ENCODE data around the gene RABAC1. TPM values are rescaled to one million over a fixed set of nuclear protein-coding genes. Genes with fewer than 3 reads are reported as not detected.
"Not testable (repeated sequence)": the region's sequence is repeated elsewhere in the genome, so short reads cannot be mapped to it uniquely, and the experiment has no call there.

The RABAC1 gene
- total RNA-seq, 1 donor from 2014 or later: 257 TPM

GRCh38 chr19:41917676-41918075 lies 41.4 kb downstream of the RABAC1 start:
- H3K4me3 ChIP-seq (ENCODE audit: insufficient read depth, low read depth, low read length): no peak overlapping the region
- no peak for FAIRE-seq
- H3K79me2 ChIP-seq (ENCODE audit: insufficient read depth, low read length): no peaks in the 10 kb centered on the region
- H3K9ac ChIP-seq (ENCODE audit: low read length): no peak overlapping the region
- H3K27me3 ChIP-seq (ENCODE audit: insufficient read depth, low read length): peaks cover 83% of the 10 kb centered on the region
- Mint-ChIP-seq H3K9me3 (ENCODE audit: unreplicated experiment) (no peaks in the 10 kb centered on the region), H3K4me1 (ENCODE audit: low read depth, unreplicated experiment) (no peaks in the 10 kb centered on the region), H3K27ac (ENCODE audit: unreplicated experiment) (no peak overlapping the region), H3K36me3 (ENCODE audit: low read depth, unreplicated experiment) (no peaks in the 10 kb centered on the region), H3K27me3 (ENCODE audit: low read depth, unreplicated experiment) (peaks cover 20% of the 10 kb centered on the region), H3K4me3 (ENCODE audit: unreplicated experiment) (no peak overlapping the region)
- DNase-seq (ENCODE audit: low read depth): no peak
- no peak for TF ChIP-seq EZH2 (IDR thresholded peaks at IDR 0.05; ENCODE audit: insufficient read depth, low read length)
- no peak for TF ChIP-seq CTCF (IDR thresholded peaks at IDR 0.05; ENCODE audit: insufficient read depth, low read depth, low read length)
- H2AFZ ChIP-seq (ENCODE audit: low read depth, low read length): no peak overlapping the region
- H3K9me3 ChIP-seq (ENCODE audit: insufficient read depth, low read depth, low read length): peaks cover 14% of the 10 kb centered on the region
- H3K36me3 ChIP-seq (ENCODE audit: insufficient read depth, low read length): no peaks in the 10 kb centered on the region
- no peak overlapping the region for H3K27ac ChIP-seq (ENCODE audit: low read depth, low read length)
- H3K4me1 ChIP-seq (ENCODE audit: insufficient read depth, low read length): no peaks in the 10 kb centered on the region
- no peak overlapping the region for H3K4me2 ChIP-seq (ENCODE audit: low read length)
- H4K20me1 ChIP-seq (ENCODE audit: insufficient read depth, low read length): peaks cover 24% of the 10 kb centered on the region

GRCh38 chr19:41915776-41916414 lies 43.2 kb downstream of the RABAC1 start:
- no peak overlapping the region for H3K4me3 Mint-ChIP-seq (ENCODE audit: unreplicated experiment)
- no peaks in the 10 kb centered on the region for H3K4me1 ChIP-seq (ENCODE audit: insufficient read depth, low read length)
- H3K4me1 Mint-ChIP-seq (ENCODE audit: low read depth, unreplicated experiment): no peaks in the 10 kb centered on the region
- H4K20me1 ChIP-seq (ENCODE audit: insufficient read depth, low read length): peaks cover 35% of the 10 kb centered on the region
- H3K27ac ChIP-seq (ENCODE audit: low read depth, low read length): no peak overlapping the region
- no peak overlapping the region for H2AFZ ChIP-seq (ENCODE audit: low read depth, low read length)
- no peak overlapping the region for H3K4me2 ChIP-seq (ENCODE audit: low read length)
- H3K36me3 Mint-ChIP-seq (ENCODE audit: low read depth, unreplicated experiment): no peaks in the 10 kb centered on the region
- no peak for DNase-seq (ENCODE audit: low read depth)
- H3K9me3 Mint-ChIP-seq (ENCODE audit: unreplicated experiment): no peaks in the 10 kb centered on the region
- peaks cover 24% of the 10 kb centered on the region for H3K27me3 Mint-ChIP-seq (ENCODE audit: low read depth, unreplicated experiment)
- no peak for FAIRE-seq
- no peaks in the 10 kb centered on the region for H3K79me2 ChIP-seq (ENCODE audit: insufficient read depth, low read length)
- H3K9me3 ChIP-seq (ENCODE audit: insufficient read depth, low read depth, low read length): peaks cover 17% of the 10 kb centered on the region
- H3K9ac ChIP-seq (ENCODE audit: low read length): no peak overlapping the region
- TF ChIP-seq CTCF (IDR thresholded peaks at IDR 0.05; ENCODE audit: insufficient read depth, low read depth, low read length): no peak
- peak; percentile 6 for TF ChIP-seq EZH2 (IDR thresholded peaks at IDR 0.05; ENCODE audit: insufficient read depth, low read length)
- peaks cover 82% of the 10 kb centered on the region for H3K27me3 ChIP-seq (ENCODE audit: insufficient read depth, low read length)
- no peak overlapping the region for H3K27ac Mint-ChIP-seq (ENCODE audit: unreplicated experiment)
- no peaks in the 10 kb centered on the region for H3K36me3 ChIP-seq (ENCODE audit: insufficient read depth, low read length)
- no peak overlapping the region for H3K4me3 ChIP-seq (ENCODE audit: insufficient read depth, low read depth, low read length)

- Histone ChIP-seq H3K9me3 (ENCODE audit: insufficient read depth, low read depth, low read length) (peaks cover 14% of the 10 kb centered on the region), H2AFZ (ENCODE audit: low read depth, low read length) (no peak overlapping the region), H3K4me3 (ENCODE audit: insufficient read depth, low read depth, low read length) (no peak overlapping the region), H3K27ac (ENCODE audit: low read depth, low read length) (no peak overlapping the region), H3K4me2 (ENCODE audit: low read length) (peak overlapping the region; percentile 19), H4K20me1 (ENCODE audit: insufficient read depth, low read length) (peaks cover 42% of the 10 kb centered on the region), H3K36me3 (ENCODE audit: insufficient read depth, low read length) (no peaks in the 10 kb centered on the region), H3K27me3 (ENCODE audit: insufficient read depth, low read length) (peaks cover 79% of the 10 kb centered on the region), H3K4me1 (ENCODE audit: insufficient read depth, low read length) (no peaks in the 10 kb centered on the region), H3K9ac (ENCODE audit: low read length) (no peak overlapping the region), H3K79me2 (ENCODE audit: insufficient read depth, low read length) (no peaks in the 10 kb centered on the region)
- DNase-seq (ENCODE audit: low read depth) (no peak), FAIRE-seq (no peak)
- Mint-ChIP-seq H3K9me3 (ENCODE audit: unreplicated experiment) (peaks cover 2% of the 10 kb centered on the region), H3K4me3 (ENCODE audit: unreplicated experiment) (no peak overlapping the region), H3K4me1 (ENCODE audit: low read depth, unreplicated experiment) (no peaks in the 10 kb centered on the region), H3K36me3 (ENCODE audit: low read depth, unreplicated experiment) (no peaks in the 10 kb centered on the region), H3K27me3 (ENCODE audit: low read depth, unreplicated experiment) (peaks cover 30% of the 10 kb centered on the region), H3K27ac (ENCODE audit: unreplicated experiment) (no peak overlapping the region)
- TF ChIP-seq CTCF (IDR thresholded peaks at IDR 0.05; ENCODE audit: insufficient read depth, low read depth, low read length): no peak
- TF ChIP-seq EZH2 (IDR thresholded peaks at IDR 0.05; ENCODE audit: insufficient read depth, low read length): peak; percentile 81
Measured at GRCh38 chr19:41915021-41915775, 43.9 kb downstream of the RABAC1 start.

- Histone ChIP-seq H4K20me1 (ENCODE audit: insufficient read depth, low read length) (peaks cover 45% of the 10 kb centered on the region), H3K27me3 (ENCODE audit: insufficient read depth, low read length) (peaks cover 72% of the 10 kb centered on the region)
- not testable (repeated sequence) for H3K9ac ChIP-seq (ENCODE audit: low read length); H3K4me1 Mint-ChIP-seq (ENCODE audit: low read depth, unreplicated experiment); DNase-seq (ENCODE audit: low read depth); H3K36me3 Mint-ChIP-seq (ENCODE audit: low read depth, unreplicated experiment); H3K4me1 ChIP-seq (ENCODE audit: insufficient read depth, low read length); H3K27ac ChIP-seq (ENCODE audit: low read depth, low read length); H3K4me3 Mint-ChIP-seq (ENCODE audit: unreplicated experiment); H3K36me3 ChIP-seq (ENCODE audit: insufficient read depth, low read length); H3K9me3 ChIP-seq (ENCODE audit: insufficient read depth, low read depth, low read length); FAIRE-seq; H3K4me3 ChIP-seq (ENCODE audit: insufficient read depth, low read depth, low read length); H3K9me3 Mint-ChIP-seq (ENCODE audit: unreplicated experiment); H3K4me2 ChIP-seq (ENCODE audit: low read length); H2AFZ ChIP-seq (ENCODE audit: low read depth, low read length); H3K79me2 ChIP-seq (ENCODE audit: insufficient read depth, low read length); H3K27ac Mint-ChIP-seq (ENCODE audit: unreplicated experiment)
- H3K27me3 Mint-ChIP-seq (ENCODE audit: low read depth, unreplicated experiment): peaks cover 30% of the 10 kb centered on the region
Measured at GRCh38 chr19:41914424-41914834, 44.7 kb downstream of the RABAC1 start.
